DND-41 (cell line): ENCODE data around the gene PCDHA8.

Experiments used
- CTCF ChIP-seq: IDR thresholded peaks from 2 replicates; pipeline ENCODE4 v1.5.1; 2012; ENCODE audit warnings: borderline replicate concordance, low read length, moderate library complexity, mild to moderate bottlenecking; ENCODE audit not compliant: poor library complexity, severe bottlenecking; ENCODE audit errors: extremely low read depth
- EZH2 ChIP-seq: IDR thresholded peaks from 3 replicates; pipeline ENCODE4 v1.6.1; 2012; ENCODE audit warnings: borderline replicate concordance, low read depth, mild to moderate bottlenecking, moderate library complexity, low read length, inconsistent platforms; ENCODE audit not compliant: severe bottlenecking

- TF ChIP-seq EZH2: no peak
- no peak for TF ChIP-seq CTCF
These were observed 28.5 kb downstream of the PCDHA8 start for GRCh38 chr5:140869555-140869886.
